ENCODE measurements around the gene TBX2. TPM values are rescaled to one million over a fixed set of nuclear protein-coding genes. Genes with fewer than 3 reads are reported as not detected.
A peak's percentile ranks its signal among the peaks of the same experiment; 100 is the strongest.

TBX2 gene
- total and polyA plus RNA-seq, 2 of the 13 experiments (the other 11 are each of a cell fraction or from before 2014, with no cell fraction given) = 2.8 to 15.3 TPM

- TF ChIP-seq E2F1 (CRISPR knock-in tag; IDR thresholded peaks at IDR 0.05) (no peak), KLF16 (CRISPR knock-in tag; IDR thresholded peaks at IDR 0.05) (no peak), ZNF18 (CRISPR knock-in tag; IDR thresholded peaks at IDR 0.05; ENCODE audit: insufficient replicate concordance) (no peak), SRSF4 (IDR thresholded peaks at IDR 0.05; ENCODE audit: low read depth, low read length, poor library complexity, severe bottlenecking) (no peak), GMEB1 (CRISPR knock-in tag; IDR thresholded peaks at IDR 0.05; ENCODE audit: borderline replicate concordance) (no peak), ZBTB26 (CRISPR knock-in tag; IDR thresholded peaks at IDR 0.05; ENCODE audit: borderline replicate concordance) (no peak), ZBTB49 (CRISPR knock-in tag; IDR thresholded peaks at IDR 0.05; ENCODE audit: borderline replicate concordance) (no peak), POLR2AphosphoS2 (IDR thresholded peaks at IDR 0.05; ENCODE audit: low read depth, low read length) (no peak), ZNF564 (CRISPR knock-in tag; IDR thresholded peaks at IDR 0.05) (no peak), ZNF747 (CRISPR knock-in tag; IDR thresholded peaks at IDR 0.05; ENCODE audit: borderline replicate concordance) (no peak), CSRNP1 (CRISPR knock-in tag; IDR thresholded peaks at IDR 0.05) (peak; percentile 69; the same call in 1 of the 2 replicates), RFXANK (CRISPR knock-in tag; IDR thresholded peaks at IDR 0.05) (no peak), ZNF691 (CRISPR knock-in tag; IDR thresholded peaks at IDR 0.05; ENCODE audit: borderline replicate concordance, low read depth) (no peak), KDM1A (CRISPR knock-in tag; IDR thresholded peaks at IDR 0.05) (no peak), SALL2 (CRISPR knock-in tag; IDR thresholded peaks at IDR 0.05) (peak; percentile 57; the same call in 1 of the 2 replicates), PAX8 (CRISPR knock-in tag; IDR thresholded peaks at IDR 0.05; ENCODE audit: borderline replicate concordance) (no peak), TAF1 (CRISPR knock-in tag; IDR thresholded peaks at IDR 0.05) (no peak)
Measured at GRCh38 chr17:61409301-61410112, 9.9 kb downstream of the TBX2 start (continued).
